Hippocampal formation (tissue), 2 donors: ENCODE results near the gene PPP2R3A.
A peak's percentile ranks its signal among the peaks of the same experiment; 100 is the strongest.
"Not testable (repeated sequence)": the region's sequence is repeated elsewhere in the genome, so short reads cannot be mapped to it uniquely, and the experiment has no call there.

ENCODE experiments used
- DNase-seq, 2 donors: peaks; one replicate each; lab custom pipeline; 2025; lab: John Stamatoyannopoulos, UW

PPP2R3A gene

GRCh38 chr3:135965506-135966270 is at the start of gene PPP2R3A:
Gene PPP2R3A, plus strand, starts transcription at chr3:135965728. Its CDS starts 35,771 bp downstream, at chr3:136001499.
- peak; percentile 88 to 92 for DNase-seq

GRCh38 chr3:135916310-135916709 is 49.2 kb upstream of the PPP2R3A start:
- no peak for DNase-seq

GRCh38 chr3:135917076-135917475 is 48.5 kb upstream of the PPP2R3A start:
- no peak for DNase-seq

GRCh38 chr3:135917927-135918597 is 47.5 kb upstream of the PPP2R3A start:
- DNase-seq = no peak

- peak in 1 of 2 donors; percentile 54 for DNase-seq
These were observed 46.9 kb upstream of the PPP2R3A start for GRCh38 chr3:135918600-135918999.

- DNase-seq = no peak
These were observed 45.3 kb upstream of the PPP2R3A start for GRCh38 chr3:135920275-135920674.

GRCh38 chr3:135922903-135923250 is 42.7 kb upstream of the PPP2R3A start:
- DNase-seq = no peak

GRCh38 chr3:135924506-135924905 is 41.0 kb upstream of the PPP2R3A start:
- DNase-seq = no peak

- DNase-seq = no peak
These were observed 38.9 kb upstream of the PPP2R3A start for GRCh38 chr3:135926664-135927063.

- no peak for DNase-seq
These were observed 38.4 kb upstream of the PPP2R3A start for GRCh38 chr3:135927155-135927554.

- DNase-seq = no peak
These were observed 35.9 kb upstream of the PPP2R3A start for GRCh38 chr3:135929670-135930069.

GRCh38 chr3:135930255-135930654 is 35.3 kb upstream of the PPP2R3A start:
- DNase-seq = no peak

GRCh38 chr3:135935171-135935570 is 30.4 kb upstream of the PPP2R3A start:
- not testable (repeated sequence) for DNase-seq

GRCh38 chr3:135937766-135938165 is 27.8 kb upstream of the PPP2R3A start:
- DNase-seq = not testable (repeated sequence)

GRCh38 chr3:135944831-135945230 is 20.7 kb upstream of the PPP2R3A start:
- no peak for DNase-seq

- DNase-seq = no peak
These were observed 14.6 kb upstream of the PPP2R3A start for GRCh38 chr3:135950941-135951340.

- no peak for DNase-seq
These were observed 1.2 kb upstream of the PPP2R3A start for GRCh38 chr3:135964160-135964955.

- DNase-seq = no peak
These were observed 411 bp upstream of the PPP2R3A start for GRCh38 chr3:135965129-135965505.

- DNase-seq = no peak
These were observed 888 bp downstream of the PPP2R3A start for GRCh38 chr3:135966271-135966961.

GRCh38 chr3:135966962-135967274 is 1.4 kb downstream of the PPP2R3A start:
- no peak for DNase-seq

GRCh38 chr3:135967867-135968266 is 2.3 kb downstream of the PPP2R3A start:
- no peak for DNase-seq

- peak; percentile 51 to 84 for DNase-seq
These were observed 5.1 kb downstream of the PPP2R3A start for GRCh38 chr3:135970506-135971116.
